Fibroblast of the conjunctiva (primary cell): ENCODE data around the gene CAPRIN1.

Experiments
- DNase-seq: peaks from one replicate; pipeline ENCODE4 v3.0.0-alpha.2; 2010; ENCODE audit warnings: low read depth

Gene CAPRIN1

DNA sequence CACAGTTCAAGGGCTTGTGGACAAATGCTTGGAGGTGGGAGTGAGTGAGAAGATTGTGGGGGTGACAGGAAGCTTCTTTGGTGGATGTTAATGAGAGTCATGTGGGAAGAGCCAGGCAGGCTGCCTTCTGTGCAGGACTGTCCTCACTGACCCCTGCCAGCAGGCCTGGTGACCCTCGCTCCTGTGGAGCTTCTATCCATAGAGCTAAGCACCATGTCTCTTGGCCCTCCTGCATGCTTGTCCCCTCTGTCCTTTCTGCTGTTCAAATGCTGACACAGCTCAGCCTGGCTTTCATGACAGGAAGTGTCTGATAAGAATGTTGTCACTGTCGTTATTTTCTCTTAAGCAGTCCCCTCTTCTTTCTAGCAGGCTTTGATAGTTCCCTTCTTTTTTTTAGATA is 91.5 kb downstream of the CAPRIN1 start:
- no peak for DNase-seq

- DNase-seq, result no peak
Observed at GRCh38 chr11:34145073-34145472, 93.5 kb downstream of the CAPRIN1 start.

DNA sequence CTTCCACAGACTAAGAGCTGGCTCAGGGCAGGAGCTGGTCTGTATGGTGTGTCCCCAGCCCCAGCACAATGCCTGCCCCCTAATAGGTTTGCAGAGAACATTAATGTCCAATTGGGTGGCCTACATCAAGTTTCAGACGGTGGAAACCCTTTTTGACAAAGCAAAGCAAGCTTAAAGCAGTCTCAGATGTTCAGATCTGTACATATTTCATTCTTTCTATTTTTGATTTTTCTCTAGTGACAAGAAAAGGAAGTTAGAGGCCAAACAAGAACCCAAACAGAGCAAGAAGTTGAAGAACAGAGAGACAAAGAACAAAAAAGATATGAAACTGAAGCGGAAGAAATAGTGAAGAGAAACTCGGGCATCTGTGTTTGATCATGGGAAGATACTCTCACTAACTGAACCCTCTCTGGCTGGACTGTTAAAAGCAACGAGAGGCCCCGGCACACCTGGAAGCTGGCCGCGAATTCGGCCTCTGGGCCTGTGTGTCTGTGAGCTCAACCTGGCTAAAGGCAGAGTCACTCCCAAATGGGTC is 94.4 kb downstream of the CAPRIN1 start:
- no peak for DNase-seq

DNA sequence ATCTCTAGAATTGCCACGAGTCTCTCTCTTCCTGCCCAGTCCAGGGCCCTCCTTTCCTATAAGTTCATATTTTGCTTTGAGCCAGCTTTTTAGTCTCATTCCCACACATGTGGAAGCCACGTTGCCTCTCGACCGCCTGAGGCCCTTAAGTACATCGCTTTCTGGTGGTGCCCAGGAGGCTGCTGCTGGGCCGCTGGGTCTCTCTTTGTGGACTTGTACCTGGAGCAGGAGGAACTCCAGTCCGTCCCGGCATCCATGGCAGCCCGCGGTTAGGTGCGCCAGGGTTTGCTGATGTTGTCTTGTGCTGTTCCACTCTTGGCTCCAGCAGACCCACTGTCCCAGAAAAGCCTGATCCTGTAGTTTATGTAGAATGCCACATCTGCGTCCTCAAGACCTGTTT is 94.9 kb downstream of the CAPRIN1 start:
- no peak for DNase-seq

DNA sequence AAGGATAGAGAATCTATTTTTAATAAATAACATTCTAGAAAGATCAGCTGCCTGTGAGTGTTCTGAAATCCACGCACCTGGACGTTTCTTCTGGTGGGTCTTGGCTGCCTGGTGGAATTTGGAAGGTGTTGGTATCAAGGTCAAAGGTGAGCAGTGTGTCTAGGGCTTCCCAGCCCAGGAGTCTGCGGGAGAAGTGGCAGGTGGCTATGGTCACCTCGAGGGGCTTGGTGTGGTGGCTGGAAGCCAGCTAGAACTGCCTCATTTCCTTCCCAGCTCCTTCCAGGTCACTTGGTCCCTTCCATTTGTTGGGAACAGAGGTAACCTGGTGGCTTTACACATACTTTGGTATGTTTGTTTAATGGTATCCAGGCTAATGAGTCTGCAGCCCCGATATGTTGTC is 95.3 kb downstream of the CAPRIN1 start:
- DNase-seq, result no peak

GRCh38 chr11:34147581-34147980 is 96.0 kb downstream of the CAPRIN1 start:
- no peak for DNase-seq

- DNase-seq, result no peak
Observed at GRCh38 chr11:34148504-34149165, 97.1 kb downstream of the CAPRIN1 start.

DNA sequence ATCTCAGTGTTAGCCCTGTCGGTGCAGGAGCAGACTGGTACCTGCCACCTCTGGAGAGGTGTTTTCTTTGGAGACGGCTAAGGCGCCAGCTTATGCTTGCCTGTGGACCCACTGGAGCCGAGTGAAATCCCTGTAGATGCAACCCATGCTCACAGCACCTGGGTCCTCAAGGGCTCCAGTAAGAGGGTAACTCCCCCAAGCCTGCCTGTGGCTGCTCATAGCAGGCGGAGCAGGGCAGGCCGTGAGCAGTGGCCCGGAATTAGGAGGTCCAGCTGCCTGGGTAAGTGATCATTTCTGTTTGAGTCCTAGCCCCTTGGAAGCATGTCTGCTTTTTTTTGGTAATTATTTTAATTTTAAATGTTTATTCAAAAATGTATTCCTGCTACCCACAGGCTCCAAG is 97.7 kb downstream of the CAPRIN1 start:
- DNase-seq, result no peak

GRCh38 chr11:34149786-34150185 is 98.3 kb downstream of the CAPRIN1 start:
- no peak for DNase-seq

- DNase-seq, result no peak
Observed at GRCh38 chr11:34150494-34151151, 99.1 kb downstream of the CAPRIN1 start.
